ENCODE results near the gene FMN1.
A peak's percentile ranks its signal among the peaks of the same experiment; 100 is the strongest.

Gene FMN1

DNA sequence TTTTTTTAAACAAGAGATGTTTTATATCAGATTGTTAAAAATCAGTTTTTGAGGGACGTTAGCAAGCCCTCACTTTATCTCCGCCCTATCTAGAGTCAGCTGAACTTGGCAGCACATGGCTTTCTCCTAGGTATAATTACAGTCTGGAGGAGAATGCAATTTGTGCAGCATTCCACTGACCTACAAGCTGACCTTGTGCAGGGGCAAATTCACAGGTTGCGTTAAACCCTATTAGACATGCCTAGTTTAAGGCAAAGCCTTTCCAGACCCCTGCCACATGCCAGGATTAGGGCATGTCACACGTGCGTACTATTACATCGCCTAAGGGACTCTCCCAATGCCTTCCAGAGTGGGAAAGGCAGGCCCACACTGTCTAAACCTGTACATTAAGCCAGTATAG lies 252.7 kb downstream of the FMN1 start:
- 89% methylated on average over 3 of the region's 6 CpGs for WGBS (ENCODE audit: insufficient coverage)

GRCh38 chr15:32936976-32937375 lies 257.5 kb downstream of the FMN1 start:
- Histone ChIP-seq H3K4me1 (ENCODE audit: control extremely low read depth in 1 of 4, control insufficient read depth in 4 of 4, insufficient read depth in 4 of 4, low read length in 3 of 4) (no peaks in the 10 kb centered on the region), H3K27ac (ENCODE audit: insufficient read depth in 1 of 2, low read depth in 1 of 2, low read length in 2 of 2, poor library complexity in 1 of 2, severe bottlenecking in 2 of 2) (no peak overlapping the region), H3K27me3 (replicated peaks in 2 of 5; ENCODE audit: control insufficient read depth in 4 of 5, insufficient read depth in 5 of 5, low read length in 4 of 5) (peaks cover 0 to 4% (median 2%) of the 10 kb centered on the region in 5 experiments), H3K9me3 (ENCODE audit: control extremely low read depth in 1 of 5, control insufficient read depth in 4 of 5, insufficient read depth in 2 of 5, low read depth in 1 of 5, low read length in 4 of 5) (no peaks in the 10 kb centered on the region), H3K36me3 (ENCODE audit: control insufficient read depth in 4 of 4, insufficient read depth in 4 of 4, low read length in 3 of 4) (no peaks in the 10 kb centered on the region), H3K4me3 (ENCODE audit: control insufficient read depth in 1 of 7, extremely low read depth in 1 of 7, insufficient read depth in 4 of 7, low read depth in 2 of 7, low read length in 6 of 7) (no peak overlapping the region)
- ChIA-PET CTCF (interaction anchor here (0.9 to 1.9 kb wide), 10 partner anchors 15 to 281 kb away, joined by 3 to 19 read pairs (median 4); no protein-coding TSS in a partner anchor), POLR2A (no interaction called here)
- DNase-seq, result no peak
- 80% methylated on average over 1 of the region's 4 CpGs for WGBS (ENCODE audit: insufficient coverage)

More for the DNA sequence above, 252.7 kb downstream of the FMN1 start:
- Histone ChIP-seq H3K27me3 (replicated peaks in 2 of 5; ENCODE audit: control insufficient read depth in 4 of 5, insufficient read depth in 5 of 5, low read length in 4 of 5) (peaks cover 0 to 1% (median 0%) of the 10 kb centered on the region in 5 experiments), H3K27ac (ENCODE audit: insufficient read depth in 1 of 2, low read depth in 1 of 2, low read length in 2 of 2, poor library complexity in 1 of 2, severe bottlenecking in 2 of 2) (no peak overlapping the region), H3K9me3 (ENCODE audit: control extremely low read depth in 1 of 5, control insufficient read depth in 4 of 5, insufficient read depth in 2 of 5, low read depth in 1 of 5, low read length in 4 of 5) (no peaks in the 10 kb centered on the region), H3K36me3 (ENCODE audit: control insufficient read depth in 4 of 4, insufficient read depth in 4 of 4, low read length in 3 of 4) (no peaks in the 10 kb centered on the region), H3K4me1 (ENCODE audit: control extremely low read depth in 1 of 4, control insufficient read depth in 4 of 4, insufficient read depth in 4 of 4, low read length in 3 of 4) (no peaks in the 10 kb centered on the region), H3K4me3 (ENCODE audit: control insufficient read depth in 1 of 7, extremely low read depth in 1 of 7, insufficient read depth in 4 of 7, low read depth in 2 of 7, low read length in 6 of 7) (no peak overlapping the region)
- CTCF ChIA-PET, result interaction anchor here (0.9 to 1.5 kb wide), 2 partner anchors 14 to 37 kb away, joined by 3 read pairs; no protein-coding TSS in a partner anchor
- POLR2A ChIA-PET, result no interaction called here
- DNase-seq, result no peak

GRCh38 chr15:32936283-32936918 lies 258.1 kb downstream of the FMN1 start:
- no peaks in the 10 kb centered on the region for H3K9me3 ChIP-seq (ENCODE audit: control extremely low read depth in 1 of 5, control insufficient read depth in 4 of 5, insufficient read depth in 2 of 5, low read depth in 1 of 5, low read length in 4 of 5)
- CTCF ChIA-PET, result interaction anchor here (0.8 to 1.9 kb wide), 14 partner anchors 15 to 281 kb away, joined by 3 to 19 read pairs (median 4); no protein-coding TSS in a partner anchor
- peak; percentile 14 to 22 (median 14) for DNase-seq
- POLR2A ChIA-PET, result no interaction called here
- H3K4me3 ChIP-seq (ENCODE audit: control insufficient read depth in 1 of 7, extremely low read depth in 1 of 7, insufficient read depth in 4 of 7, low read depth in 2 of 7, low read length in 6 of 7), result no peak overlapping the region
- no CpG with 5 or more reads among the region's 1 CpG for WGBS (ENCODE audit: insufficient coverage)
- H3K27ac ChIP-seq (ENCODE audit: insufficient read depth in 1 of 2, low read depth in 1 of 2, low read length in 2 of 2, poor library complexity in 1 of 2, severe bottlenecking in 2 of 2), result no peak overlapping the region
- peaks cover 0 to 4% (median 2%) of the 10 kb centered on the region in 5 experiments for H3K27me3 ChIP-seq (replicated peaks in 2 of 5; ENCODE audit: control insufficient read depth in 4 of 5, insufficient read depth in 5 of 5, low read length in 4 of 5)
- H3K36me3 ChIP-seq (ENCODE audit: control insufficient read depth in 4 of 4, insufficient read depth in 4 of 4, low read length in 3 of 4), result no peaks in the 10 kb centered on the region
- H3K4me1 ChIP-seq (ENCODE audit: control extremely low read depth in 1 of 4, control insufficient read depth in 4 of 4, insufficient read depth in 4 of 4, low read length in 3 of 4), result no peaks in the 10 kb centered on the region

DNA sequence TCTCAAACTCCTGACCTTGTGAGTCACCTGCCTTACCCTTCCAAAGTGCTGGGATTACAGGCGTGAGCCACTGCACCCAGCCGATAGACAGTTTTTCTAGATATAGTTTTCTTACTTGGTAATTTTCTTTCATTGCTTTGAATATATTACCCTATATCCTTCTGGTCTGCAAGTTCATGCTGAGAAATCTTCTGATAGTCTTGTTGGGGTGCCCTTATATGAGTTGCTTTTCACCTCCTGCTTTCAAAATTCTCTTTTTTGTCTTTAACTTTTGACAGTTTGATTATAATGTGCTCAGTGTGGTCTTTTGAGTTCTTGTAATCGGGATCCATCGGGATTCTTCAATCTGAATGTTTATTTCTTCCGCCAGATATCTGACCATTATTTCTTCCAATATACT lies 259.4 kb downstream of the FMN1 start:
- Histone ChIP-seq H3K27me3 (replicated peaks in 2 of 5; ENCODE audit: control insufficient read depth in 4 of 5, insufficient read depth in 5 of 5, low read length in 4 of 5) (peaks cover 0 to 4% (median 2%) of the 10 kb centered on the region in 5 experiments), H3K27ac (ENCODE audit: insufficient read depth in 1 of 2, low read depth in 1 of 2, low read length in 2 of 2, poor library complexity in 1 of 2, severe bottlenecking in 2 of 2) (no peak overlapping the region), H3K4me1 (ENCODE audit: control extremely low read depth in 1 of 4, control insufficient read depth in 4 of 4, insufficient read depth in 4 of 4, low read length in 3 of 4) (no peaks in the 10 kb centered on the region), H3K4me3 (ENCODE audit: control insufficient read depth in 1 of 7, extremely low read depth in 1 of 7, insufficient read depth in 4 of 7, low read depth in 2 of 7, low read length in 6 of 7) (no peak overlapping the region), H3K9me3 (ENCODE audit: control extremely low read depth in 1 of 5, control insufficient read depth in 4 of 5, insufficient read depth in 2 of 5, low read depth in 1 of 5, low read length in 4 of 5) (peaks cover 0 to 3% (median 0%) of the 10 kb centered on the region in 5 experiments), H3K36me3 (ENCODE audit: control insufficient read depth in 4 of 4, insufficient read depth in 4 of 4, low read length in 3 of 4) (no peaks in the 10 kb centered on the region)
- WGBS (ENCODE audit: insufficient coverage), result no CpG with 5 or more reads among the region's 5 CpGs
- POLR2A ChIA-PET, result no interaction called here
- no peak for DNase-seq
- CTCF ChIA-PET, result interaction anchor here (1.7 to 1.8 kb wide), 2 partner anchors 92 to 269 kb away, joined by 4 to 8 read pairs; no protein-coding TSS in a partner anchor

GRCh38 chr15:32933236-32933635 lies 261.3 kb downstream of the FMN1 start:
- POLR2A ChIA-PET, result no interaction called here
- CTCF ChIA-PET, result no interaction called here
- Histone ChIP-seq H3K4me3 (ENCODE audit: control insufficient read depth in 1 of 7, extremely low read depth in 1 of 7, insufficient read depth in 4 of 7, low read depth in 2 of 7, low read length in 6 of 7) (no peak overlapping the region), H3K36me3 (ENCODE audit: control insufficient read depth in 4 of 4, insufficient read depth in 4 of 4, low read length in 3 of 4) (no peaks in the 10 kb centered on the region), H3K27me3 (replicated peaks in 2 of 5; ENCODE audit: control insufficient read depth in 4 of 5, insufficient read depth in 5 of 5, low read length in 4 of 5) (peaks cover 0 to 4% (median 2%) of the 10 kb centered on the region in 5 experiments), H3K27ac (ENCODE audit: insufficient read depth in 1 of 2, low read depth in 1 of 2, low read length in 2 of 2, poor library complexity in 1 of 2, severe bottlenecking in 2 of 2) (no peak overlapping the region), H3K9me3 (ENCODE audit: control extremely low read depth in 1 of 5, control insufficient read depth in 4 of 5, insufficient read depth in 2 of 5, low read depth in 1 of 5, low read length in 4 of 5) (peaks cover 0 to 3% (median 0%) of the 10 kb centered on the region in 5 experiments), H3K4me1 (ENCODE audit: control extremely low read depth in 1 of 4, control insufficient read depth in 4 of 4, insufficient read depth in 4 of 4, low read length in 3 of 4) (no peaks in the 10 kb centered on the region)
- DNase-seq, result no peak
- no CpG with 5 or more reads among the region's 1 CpG for WGBS (ENCODE audit: insufficient coverage)

GRCh38 chr15:32928876-32929275 lies 265.6 kb downstream of the FMN1 start:
- CTCF ChIA-PET, result no interaction called here
- WGBS (ENCODE audit: insufficient coverage), result no CpG with 5 or more reads among the region's 3 CpGs
- no peak for DNase-seq
- Histone ChIP-seq H3K4me1 (ENCODE audit: control extremely low read depth in 1 of 4, control insufficient read depth in 4 of 4, insufficient read depth in 4 of 4, low read length in 3 of 4) (no peaks in the 10 kb centered on the region), H3K36me3 (ENCODE audit: control insufficient read depth in 4 of 4, insufficient read depth in 4 of 4, low read length in 3 of 4) (no peaks in the 10 kb centered on the region), H3K4me3 (ENCODE audit: control insufficient read depth in 1 of 7, extremely low read depth in 1 of 7, insufficient read depth in 4 of 7, low read depth in 2 of 7, low read length in 6 of 7) (no peak overlapping the region), H3K27ac (ENCODE audit: insufficient read depth in 1 of 2, low read depth in 1 of 2, low read length in 2 of 2, poor library complexity in 1 of 2, severe bottlenecking in 2 of 2) (no peak overlapping the region), H3K9me3 (ENCODE audit: control extremely low read depth in 1 of 5, control insufficient read depth in 4 of 5, insufficient read depth in 2 of 5, low read depth in 1 of 5, low read length in 4 of 5) (peaks cover 0 to 3% (median 0%) of the 10 kb centered on the region in 5 experiments), H3K27me3 (replicated peaks in 2 of 5; ENCODE audit: control insufficient read depth in 4 of 5, insufficient read depth in 5 of 5, low read length in 4 of 5) (no peaks in the 10 kb centered on the region)
- POLR2A ChIA-PET, result no interaction called here

DNA sequence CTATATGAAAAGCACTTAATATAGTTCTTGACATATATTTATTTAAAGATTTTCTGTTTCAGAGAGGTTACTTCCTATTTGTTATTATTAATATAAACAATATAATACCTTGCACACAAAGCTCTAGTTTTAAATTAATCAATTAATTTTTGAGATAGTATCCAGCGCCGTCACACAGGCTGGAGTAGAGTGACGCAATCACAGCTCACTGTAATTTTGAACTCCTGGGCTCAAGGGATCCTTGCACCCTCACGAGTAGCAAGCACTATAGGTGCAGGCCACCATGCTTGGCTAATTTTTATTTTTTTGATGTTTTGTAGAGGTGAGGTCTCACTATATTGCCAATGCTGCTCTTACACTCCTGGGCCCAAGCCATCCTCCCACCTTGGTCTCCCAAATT lies 267.4 kb downstream of the FMN1 start:
- Histone ChIP-seq H3K4me3 (ENCODE audit: control insufficient read depth in 1 of 7, extremely low read depth in 1 of 7, insufficient read depth in 4 of 7, low read depth in 2 of 7, low read length in 6 of 7) (no peak overlapping the region), H3K9me3 (ENCODE audit: control extremely low read depth in 1 of 5, control insufficient read depth in 4 of 5, insufficient read depth in 2 of 5, low read depth in 1 of 5, low read length in 4 of 5) (peaks cover 0 to 3% (median 0%) of the 10 kb centered on the region in 5 experiments), H3K27me3 (replicated peaks in 2 of 5; ENCODE audit: control insufficient read depth in 4 of 5, insufficient read depth in 5 of 5, low read length in 4 of 5) (no peaks in the 10 kb centered on the region), H3K36me3 (ENCODE audit: control insufficient read depth in 4 of 4, insufficient read depth in 4 of 4, low read length in 3 of 4) (no peaks in the 10 kb centered on the region), H3K4me1 (ENCODE audit: control extremely low read depth in 1 of 4, control insufficient read depth in 4 of 4, insufficient read depth in 4 of 4, low read length in 3 of 4) (no peaks in the 10 kb centered on the region), H3K27ac (ENCODE audit: insufficient read depth in 1 of 2, low read depth in 1 of 2, low read length in 2 of 2, poor library complexity in 1 of 2, severe bottlenecking in 2 of 2) (no peak overlapping the region)
- DNase-seq, result no peak
- WGBS (ENCODE audit: insufficient coverage), result 70% methylated on average over 4 of the region's 4 CpGs
- CTCF ChIA-PET, result no interaction called here
- POLR2A ChIA-PET, result no interaction called here
